Panc1 (cell line): ENCODE data around the gene CTLA4. TPM values are rescaled to one million over a fixed set of nuclear protein-coding genes. Genes with fewer than 3 reads are reported as not detected.

Source experiments
- ATAC-seq: fragments of 200-7000 bp; cut with Tn5 transposase; 2 replicates; pipeline ENCODE4 v1.9.1; 2020; ENCODE audit warnings: mild to moderate bottlenecking, moderate library complexity
- BruUV-seq: library from RNA; stranded (reverse); fragments of 400-500 nt; replicated peaks from 2 replicates; lab custom pipeline; 2021; lab: Mats Ljungman, UMichigan
- CTCF ChIA-PET: fragments of 300-600 bp; sonication (Branson Sonifier 250); formaldehyde crosslinking; loops from one replicate; lab custom pipeline; 2022; ENCODE audit warnings: antibody characterized with exemption; lab: Charles Lee
- POLR2A ChIA-PET: fragments of 300-600 bp; sonication (Branson Sonifier 250); formaldehyde crosslinking; loops from one replicate; lab custom pipeline; 2022; ENCODE audit warnings: antibody characterized with exemption; lab: Charles Lee
- DNase-seq: peaks from one replicate; pipeline ENCODE4 v3.0.0-alpha.2; 2010; ENCODE audit warnings: low read depth, low spot score
- H3K27ac ChIP-seq: 2 replicates; pipeline ENCODE4 v1.5.1; 2011; ENCODE audit warnings: mild to moderate bottlenecking, low read length, inconsistent platforms
- H3K27me3 ChIP-seq: fragments of 200-500 bp; sonication (Bioruptor generic); 2 replicates; pipeline ENCODE4 v1.6.0; 2014; ENCODE audit warnings: low read length, inconsistent platforms; ENCODE audit not compliant: control insufficient read depth, insufficient read depth
- H3K36me3 ChIP-seq: fragments of 200-500 bp; sonication (Bioruptor generic); 2 replicates; pipeline ENCODE4 v1.5.1; 2014; ENCODE audit warnings: inconsistent platforms, mild to moderate bottlenecking, low read length, moderate library complexity; ENCODE audit not compliant: control insufficient read depth, insufficient read depth
- H3K4me1 ChIP-seq: 2 replicates; pipeline ENCODE4 v1.5.1; 2011; ENCODE audit warnings: inconsistent platforms, mild to moderate bottlenecking, low read length, moderate library complexity; ENCODE audit not compliant: control insufficient read depth, insufficient read depth
- H3K4me3 ChIP-seq, 2 experiments: 2 replicates each; pipeline ENCODE4 v1.5.1; 2011 to 2012; ENCODE audit warnings: low read depth in 2 of 2, low read length in 2 of 2, mild to moderate bottlenecking in 2 of 2, inconsistent platforms in 1 of 2, moderate library complexity in 1 of 2
- H3K9me3 ChIP-seq: fragments of 200-500 bp; sonication (Bioruptor generic); 2 replicates; pipeline ENCODE4 v1.5.1; 2014; ENCODE audit warnings: low read depth, mild to moderate bottlenecking, inconsistent platforms, low read length, moderate library complexity; ENCODE audit not compliant: control insufficient read depth, insufficient read depth
- CTCF ChIP-seq: fragments of 450-650 bp; IDR thresholded peaks from 2 replicates; pipeline ENCODE4 v1.5.1; 2017; ENCODE audit warnings: mild to moderate bottlenecking
- POLR2AphosphoS5 ChIP-seq: IDR thresholded peaks from 2 replicates; pipeline ENCODE4 v1.6.1; 2012; ENCODE audit warnings: mild to moderate bottlenecking, low read depth, low read length, moderate library complexity
- REST ChIP-seq, 2 experiments: IDR thresholded peaks; 2 replicates each; pipeline ENCODE4 v1.6.1; 2011 to 2012; ENCODE audit warnings: low read depth in 2 of 2, control low read depth in 1 of 2, low read length in 1 of 2, mild to moderate bottlenecking in 1 of 2, moderate library complexity in 1 of 2; ENCODE audit not compliant: insufficient read depth in 1 of 2
- SIN3A ChIP-seq: IDR thresholded peaks from 2 replicates; pipeline ENCODE4 v1.6.1; 2012; ENCODE audit warnings: low read depth, mild to moderate bottlenecking, low read length, moderate library complexity, borderline replicate concordance; ENCODE audit not compliant: insufficient read depth
- in situ Hi-C: cut with HindIII; loops from 2 replicates; pipeline ENCODE4 v1.10.0; 2016; ENCODE audit warnings: low sequenced_read_pairs, low pct_unique_long_range_greater_than_20kb
- intact Hi-C: fragments of 100-400 bp; cut with micrococcal nuclease; formaldehyde crosslinking; loops from one replicate; pipeline ENCODE4 v1.10.0; 2022; ENCODE audit not compliant: unreplicated experiment
- total RNA-seq: library from RNA; stranded (reverse); gene quantifications from one replicate; pipeline ENCODE4 v1.2.1, GENCODE V29; 2021; ENCODE audit not compliant: unreplicated experiment

CTLA4 gene
- total RNA-seq, 1 experiment from 2014 or later, result 0.08 TPM

- H3K4me1 ChIP-seq, result no peaks in the 10 kb centered on the region
- in situ Hi-C loops, result no loop called here
- H3K4me3 ChIP-seq, result no peak overlapping the region
- ATAC-seq, result no peak
- no peaks in the 10 kb centered on the region for H3K9me3 ChIP-seq
- CTCF ChIA-PET, result no interaction called here
- no peak for TF ChIP-seq REST (IDR thresholded peaks at IDR 0.05; ENCODE audit: insufficient read depth in 1 of 2, low read depth in 2 of 2, low read length in 1 of 2)
- peaks cover 17% of the 10 kb centered on the region for H3K27me3 ChIP-seq
- POLR2A ChIA-PET, result no interaction called here
- BruUV-seq, result no TSS peak
- no peak for DNase-seq
- no peak overlapping the region for H3K27ac ChIP-seq
- H3K36me3 ChIP-seq, result no peaks in the 10 kb centered on the region
- intact Hi-C loops, result no loop called here
Measured at GRCh38 chr2:203861607-203862006, 6.0 kb upstream of the CTLA4 start.

- ATAC-seq (no peak), DNase-seq (no peak)
- TF ChIP-seq SIN3A, result no peak
- no peak for TF ChIP-seq CTCF
- no peak for TF ChIP-seq REST (IDR thresholded peaks at IDR 0.05; ENCODE audit: insufficient read depth in 1 of 2, low read depth in 2 of 2, low read length in 1 of 2)
- no peak for TF ChIP-seq POLR2AphosphoS5
- peaks cover 14% of the 10 kb centered on the region for H3K27me3 ChIP-seq
- BruUV-seq, result no TSS peak
- H3K9me3 ChIP-seq, result no peaks in the 10 kb centered on the region
- H3K4me3 ChIP-seq, result no peak overlapping the region
- in situ Hi-C loops, result no loop called here
- CTCF ChIA-PET, result no interaction called here
- H3K36me3 ChIP-seq, result no peaks in the 10 kb centered on the region
- POLR2A ChIA-PET, result no interaction called here
- H3K27ac ChIP-seq, result no peak overlapping the region
- no peaks in the 10 kb centered on the region for H3K4me1 ChIP-seq
- intact Hi-C loops, result no loop called here
Measured at GRCh38 chr2:203869223-203870042, 1.9 kb downstream of the CTLA4 start.
